HG03039 (cell line): ENCODE results near the gene HYDIN.
"Not testable (repeated sequence)": the region's sequence is repeated elsewhere in the genome, so short reads cannot be mapped to it uniquely, and the experiment has no call there.

Experiments used
- ATAC-seq: cut with Tn5 transposase; IDR thresholded peaks from one replicate; pipeline ENCODE4 v1.9.1; 2021; ENCODE audit warnings: mild to moderate bottlenecking, moderate library complexity; ENCODE audit not compliant: unreplicated experiment

Gene HYDIN

GRCh38 chr16:71009440-71010223 lies 220.9 kb downstream of the HYDIN start:
- ATAC-seq: not testable (repeated sequence)

- not testable (repeated sequence) for ATAC-seq
These were observed 224.0 kb downstream of the HYDIN start for GRCh38 chr16:71006516-71006915.

DNA sequence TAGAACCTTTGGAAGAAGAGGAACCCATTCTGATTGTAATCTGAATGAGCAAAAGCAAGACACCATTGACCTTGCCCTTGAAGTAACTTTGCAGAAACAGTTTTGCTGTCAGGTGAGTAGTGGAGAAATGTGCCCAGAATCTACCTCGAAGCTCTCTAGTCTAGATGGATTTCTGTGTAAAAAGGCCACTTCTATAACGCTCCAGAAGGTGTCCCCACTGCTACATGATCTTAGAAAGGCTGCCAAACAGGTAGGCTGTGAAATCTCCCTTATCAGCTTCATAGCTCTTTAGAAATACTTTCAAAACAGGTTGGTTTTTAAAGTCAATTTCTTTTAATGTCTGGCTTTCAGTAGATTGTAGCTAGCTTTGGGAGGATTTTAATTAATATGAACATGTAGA lies 230.8 kb downstream of the HYDIN start:
- not testable (repeated sequence) for ATAC-seq

DNA sequence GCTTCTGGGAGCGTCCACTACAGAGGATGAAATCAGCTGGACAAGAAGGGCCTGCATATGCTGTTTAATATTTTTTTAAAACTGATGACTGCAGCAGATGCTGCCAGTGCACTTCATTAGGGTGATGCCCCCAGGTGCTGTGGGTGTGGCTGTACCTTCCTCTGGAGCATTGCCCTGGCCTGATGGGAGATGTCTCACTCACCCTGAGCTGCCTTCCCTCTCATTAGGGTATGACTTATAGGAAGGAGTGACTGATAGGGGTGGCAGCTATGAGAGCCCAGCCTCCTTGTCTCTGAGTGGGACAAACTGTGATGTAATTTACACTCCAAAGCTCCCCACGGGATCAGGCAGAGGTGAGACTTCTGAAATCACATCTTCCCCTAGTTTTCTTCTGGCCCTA lies 234.7 kb downstream of the HYDIN start:
- not testable (repeated sequence) for ATAC-seq

- ATAC-seq: not testable (repeated sequence)
These were observed 238.0 kb downstream of the HYDIN start for GRCh38 chr16:70992511-70992910.

- not testable (repeated sequence) for ATAC-seq
These were observed 243.4 kb downstream of the HYDIN start for GRCh38 chr16:70987019-70987715.

GRCh38 chr16:70984675-70985074 lies 245.8 kb downstream of the HYDIN start:
- ATAC-seq: not testable (repeated sequence)

- ATAC-seq: not testable (repeated sequence)
These were observed 262.2 kb downstream of the HYDIN start for GRCh38 chr16:70968332-70968731.

DNA sequence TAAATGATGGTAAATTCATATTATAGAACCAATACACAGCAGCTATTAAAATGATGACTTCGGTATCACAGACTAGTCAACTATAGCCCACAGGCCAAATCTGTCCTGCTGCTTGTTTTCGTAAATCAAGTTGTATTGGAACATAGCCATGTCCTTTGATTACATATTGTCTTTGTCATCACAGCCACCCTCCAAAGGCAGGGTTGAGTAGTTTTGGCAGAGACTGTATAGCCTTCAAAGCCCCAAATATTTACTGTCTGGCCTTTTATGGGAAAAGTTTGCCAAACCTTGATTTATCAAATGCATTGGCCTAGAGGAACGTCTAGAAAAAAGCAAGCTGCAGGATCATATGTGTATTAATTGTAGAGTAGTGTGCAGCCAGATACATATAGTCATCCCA lies 270.4 kb downstream of the HYDIN start:
- not testable (repeated sequence) for ATAC-seq

- not testable (repeated sequence) for ATAC-seq
These were observed 275.6 kb downstream of the HYDIN start for GRCh38 chr16:70954922-70955321.

DNA sequence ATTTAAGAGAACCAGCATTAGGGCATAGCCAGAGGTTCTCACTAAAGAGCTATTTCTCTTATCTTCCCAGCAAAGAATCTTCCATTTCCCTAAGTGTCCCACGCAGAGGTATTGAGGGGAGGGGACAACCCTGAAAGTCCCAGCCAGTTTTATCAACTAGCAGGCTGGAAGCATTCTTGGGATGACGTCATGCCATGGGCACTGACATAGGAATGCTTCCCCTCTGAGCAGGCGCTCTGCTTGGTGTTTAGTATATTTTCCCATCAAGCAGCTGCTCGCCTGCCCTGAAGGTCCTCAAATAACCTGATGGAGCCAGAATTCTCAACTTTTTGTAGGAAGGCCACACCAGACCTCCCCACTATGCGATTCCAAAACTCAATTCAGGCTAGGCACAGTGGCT lies 276.7 kb downstream of the HYDIN start:
- not testable (repeated sequence) for ATAC-seq

DNA sequence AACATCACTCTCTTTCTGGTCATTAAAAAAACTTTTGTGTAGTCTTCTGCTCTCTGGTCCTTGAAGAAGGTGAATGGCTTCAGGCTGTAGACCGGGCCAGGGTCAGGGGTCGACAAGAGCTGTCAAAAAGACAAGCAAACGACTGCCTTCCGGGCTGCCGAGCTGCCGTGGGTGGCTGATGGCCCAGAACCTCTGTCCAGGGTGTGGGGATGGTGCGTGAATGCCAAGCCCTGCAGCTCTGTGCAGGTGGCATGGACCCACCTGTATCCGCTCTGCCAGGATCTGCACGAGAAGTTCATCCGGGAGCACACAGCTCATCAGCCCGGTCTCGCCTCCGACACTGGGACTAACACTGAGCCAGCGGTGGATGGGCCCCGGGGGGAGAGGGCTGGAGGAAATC lies 287.0 kb downstream of the HYDIN start:
- ATAC-seq: not testable (repeated sequence)

GRCh38 chr16:70939690-70940359 lies 290.7 kb downstream of the HYDIN start:
- not testable (repeated sequence) for ATAC-seq

GRCh38 chr16:70936781-70937525 lies 293.6 kb downstream of the HYDIN start:
- not testable (repeated sequence) for ATAC-seq

- ATAC-seq: not testable (repeated sequence)
These were observed 295.2 kb downstream of the HYDIN start for GRCh38 chr16:70935325-70935724.

- ATAC-seq: not testable (repeated sequence)
These were observed 296.8 kb downstream of the HYDIN start for GRCh38 chr16:70933746-70934145.

- not testable (repeated sequence) for ATAC-seq
These were observed 299.8 kb downstream of the HYDIN start for GRCh38 chr16:70930757-70931156.

GRCh38 chr16:70922164-70922563 lies 308.4 kb downstream of the HYDIN start:
- ATAC-seq: not testable (repeated sequence)

GRCh38 chr16:70920661-70921060 lies 309.9 kb downstream of the HYDIN start:
- not testable (repeated sequence) for ATAC-seq

- ATAC-seq: not testable (repeated sequence)
These were observed 342.3 kb downstream of the HYDIN start for GRCh38 chr16:70888208-70888607.

- not testable (repeated sequence) for ATAC-seq
These were observed 345.9 kb downstream of the HYDIN start for GRCh38 chr16:70884652-70885051.
